ES-I3 (cell line): ENCODE measurements around the gene IKZF2.

Source experiments
- H3K36me3 ChIP-seq: 2 replicates; pipeline ENCODE4 v1.6.1; 2013; ENCODE audit warnings: mild to moderate bottlenecking, low read length, control low read depth, moderate library complexity; ENCODE audit not compliant: insufficient read depth
- H3K4me1 ChIP-seq: 2 replicates; pipeline ENCODE4 v1.6.1; 2013; ENCODE audit warnings: mild to moderate bottlenecking, control low read depth, low read length; ENCODE audit not compliant: insufficient read depth
- H3K9ac ChIP-seq: 2 replicates; pipeline ENCODE4 v1.6.1; 2013; ENCODE audit warnings: low read depth, mild to moderate bottlenecking, low read length, moderate library complexity
- H3K9me3 ChIP-seq: 2 replicates; pipeline ENCODE4 v1.6.1; 2013; ENCODE audit warnings: mild to moderate bottlenecking, low read length, moderate library complexity; ENCODE audit not compliant: control insufficient read depth, insufficient read depth

The IKZF2 gene

GRCh38 chr2:213101692-213102460, 49.5 kb downstream of the IKZF2 start:
- Histone ChIP-seq H3K4me1 (0 out of 2 replicates have a peak, but pooled peaks cover 4% of the 10 kb centered on the region), H3K36me3 (no peaks in the 10 kb centered on the region), H3K9ac (no peak overlapping the region), H3K9me3 (no peaks in the 10 kb centered on the region; the same call in 1 of the 2 replicates)

- Histone ChIP-seq H3K9me3 (no peaks in the 10 kb centered on the region; the same call in 1 of the 2 replicates), H3K4me1 (0 out of 2 replicates have a peak, but pooled peaks cover 4% of the 10 kb centered on the region), H3K9ac (no peak overlapping the region), H3K36me3 (no peaks in the 10 kb centered on the region)
These were observed 50.3 kb downstream of the IKZF2 start for GRCh38 chr2:213101109-213101508.

GRCh38 chr2:213098612-213099011, 52.8 kb downstream of the IKZF2 start:
- Histone ChIP-seq H3K4me1 (no peaks in the 10 kb centered on the region), H3K36me3 (no peaks in the 10 kb centered on the region), H3K9me3 (no peaks in the 10 kb centered on the region; the same call in 1 of the 2 replicates), H3K9ac (no peak overlapping the region)

- H3K9me3 ChIP-seq = no peaks in the 10 kb centered on the region
- H3K4me1 ChIP-seq = no peaks in the 10 kb centered on the region
- H3K36me3 ChIP-seq = no peaks in the 10 kb centered on the region
- no peak overlapping the region for H3K9ac ChIP-seq
These were observed 59.6 kb downstream of the IKZF2 start for GRCh38 chr2:213091765-213092164.

GRCh38 chr2:213090772-213091171, 60.6 kb downstream of the IKZF2 start:
- Histone ChIP-seq H3K9ac (no peak overlapping the region), H3K36me3 (no peaks in the 10 kb centered on the region), H3K9me3 (no peaks in the 10 kb centered on the region), H3K4me1 (peaks cover 7% of the 10 kb centered on the region)

GRCh38 chr2:213089438-213089837, 62.0 kb downstream of the IKZF2 start:
- H3K9me3 ChIP-seq = no peaks in the 10 kb centered on the region
- H3K4me1 ChIP-seq = peaks cover 12% of the 10 kb centered on the region
- H3K9ac ChIP-seq = no peak overlapping the region
- H3K36me3 ChIP-seq = no peaks in the 10 kb centered on the region

GRCh38 chr2:213087040-213087439, 64.4 kb downstream of the IKZF2 start:
- Histone ChIP-seq H3K9me3 (no peaks in the 10 kb centered on the region), H3K36me3 (no peaks in the 10 kb centered on the region), H3K4me1 (peaks cover 12% of the 10 kb centered on the region), H3K9ac (no peak overlapping the region)

- H3K4me1 ChIP-seq = peaks cover 12% of the 10 kb centered on the region
- no peaks in the 10 kb centered on the region for H3K9me3 ChIP-seq
- no peaks in the 10 kb centered on the region for H3K36me3 ChIP-seq
- no peak overlapping the region; the same call in 1 of the 2 replicates for H3K9ac ChIP-seq
These were observed 64.8 kb downstream of the IKZF2 start for GRCh38 chr2:213086571-213086970.

GRCh38 chr2:213086050-213086449, 65.4 kb downstream of the IKZF2 start:
- Histone ChIP-seq H3K36me3 (no peaks in the 10 kb centered on the region), H3K9me3 (no peaks in the 10 kb centered on the region), H3K4me1 (peaks cover 12% of the 10 kb centered on the region), H3K9ac (no peak overlapping the region; the same call in 1 of the 2 replicates)

- Histone ChIP-seq H3K36me3 (no peaks in the 10 kb centered on the region), H3K9me3 (no peaks in the 10 kb centered on the region), H3K4me1 (peaks cover 12% of the 10 kb centered on the region), H3K9ac (no peak overlapping the region)
These were observed 65.9 kb downstream of the IKZF2 start for GRCh38 chr2:213085538-213085937.

- no peaks in the 10 kb centered on the region for H3K36me3 ChIP-seq
- no peaks in the 10 kb centered on the region for H3K9me3 ChIP-seq
- H3K9ac ChIP-seq = no peak overlapping the region
- H3K4me1 ChIP-seq = peaks cover 12% of the 10 kb centered on the region
These were observed 67.2 kb downstream of the IKZF2 start for GRCh38 chr2:213084261-213084660.

GRCh38 chr2:213080969-213081617, 70.3 kb downstream of the IKZF2 start:
- Histone ChIP-seq H3K4me1 (peaks cover 8% of the 10 kb centered on the region), H3K9ac (no peak overlapping the region), H3K9me3 (no peaks in the 10 kb centered on the region)

GRCh38 chr2:213079756-213080155, 71.7 kb downstream of the IKZF2 start:
- no peak overlapping the region for H3K9ac ChIP-seq
- no peaks in the 10 kb centered on the region for H3K36me3 ChIP-seq
- H3K9me3 ChIP-seq = no peaks in the 10 kb centered on the region

More at GRCh38 chr2:213080969-213081617, 70.3 kb downstream of the IKZF2 start:
- no peaks in the 10 kb centered on the region for H3K36me3 ChIP-seq

GRCh38 chr2:213078686-213079085, 72.7 kb downstream of the IKZF2 start:
- Histone ChIP-seq H3K4me1 (no peaks in the 10 kb centered on the region), H3K9ac (no peak overlapping the region), H3K36me3 (no peaks in the 10 kb centered on the region), H3K9me3 (no peaks in the 10 kb centered on the region)

More at GRCh38 chr2:213079756-213080155, 71.7 kb downstream of the IKZF2 start:
- no peaks in the 10 kb centered on the region for H3K4me1 ChIP-seq

GRCh38 chr2:213069531-213069930, 81.9 kb downstream of the IKZF2 start:
- H3K9ac ChIP-seq = no peak overlapping the region
- peaks cover 12% of the 10 kb centered on the region for H3K4me1 ChIP-seq
- H3K9me3 ChIP-seq = no peaks in the 10 kb centered on the region
- no peaks in the 10 kb centered on the region for H3K36me3 ChIP-seq
